ENCODE measurements around the gene EPHA8.

The EPHA8 gene

DNA sequence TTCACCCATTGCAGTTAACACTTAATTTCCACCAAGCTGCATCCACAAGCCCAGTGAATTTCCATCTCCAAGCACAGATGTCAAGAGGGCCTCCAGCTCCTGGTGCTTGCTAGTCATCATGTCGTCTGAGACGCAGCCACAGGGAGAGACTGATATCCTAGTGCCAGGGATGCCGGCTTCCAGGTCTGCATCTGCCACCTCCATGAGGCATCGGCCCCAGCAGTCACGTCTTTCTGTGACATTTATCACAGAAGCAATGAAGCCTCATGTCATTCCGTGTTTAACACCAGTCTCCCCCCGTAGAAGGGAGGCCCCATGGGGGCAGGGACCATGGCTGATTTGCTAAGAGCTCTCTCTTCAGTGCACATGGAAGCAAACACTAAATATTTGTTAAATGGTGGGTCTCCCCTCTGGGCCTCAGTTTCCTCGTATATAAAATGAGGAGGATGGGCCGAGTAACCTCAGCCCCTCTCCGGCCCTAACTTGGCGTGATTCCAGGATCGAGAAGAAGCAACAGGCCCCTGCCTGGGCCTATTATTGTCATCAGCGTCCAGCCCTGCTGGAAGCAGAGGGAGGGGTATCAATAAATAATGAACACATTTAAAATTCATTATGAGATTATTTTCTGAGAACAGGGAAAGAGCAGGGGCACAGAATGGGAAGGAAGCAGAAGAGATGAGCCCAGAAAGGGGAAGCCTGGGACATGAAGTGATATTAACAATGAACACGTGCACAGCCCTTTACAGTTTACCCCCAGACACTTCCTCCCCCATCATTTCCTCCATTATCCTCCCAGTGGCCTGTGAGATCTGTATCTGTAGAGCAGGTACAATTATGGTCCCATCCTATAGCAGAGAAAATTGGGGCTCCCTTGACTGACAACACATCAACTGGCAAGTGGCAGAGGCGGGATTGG, 88.9 kb downstream of the EPHA8 start:
- H3K27ac ChIP-seq (ENCODE audit: low read depth, low read length) = no peak overlapping the region
- no peaks in the 10 kb centered on the region for H3K36me3 ChIP-seq (ENCODE audit: control insufficient read depth, insufficient read depth, low read length)

DNA sequence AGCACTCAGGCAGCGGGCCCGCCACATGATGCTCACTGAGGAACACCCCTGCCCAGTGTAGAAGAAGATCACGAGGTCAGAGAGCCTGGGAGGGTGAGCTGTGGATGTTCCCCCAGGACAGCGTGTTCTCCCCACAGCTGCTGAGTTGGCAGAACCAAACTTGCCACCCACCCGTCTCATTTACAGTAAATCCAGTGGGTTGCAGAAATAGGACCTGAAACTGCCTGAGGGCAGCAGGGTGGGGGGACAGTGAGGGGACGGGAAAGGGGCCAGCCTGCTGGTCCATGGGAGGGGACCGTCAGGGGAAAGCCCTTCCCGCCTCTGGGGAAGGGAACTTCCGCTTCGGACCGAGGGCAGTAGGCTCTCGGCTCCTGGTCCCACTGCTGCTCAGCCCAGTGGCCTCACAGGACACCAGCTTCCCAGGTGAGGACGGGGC, 89.6 kb downstream of the EPHA8 start, which contains the start of gene C1QB:
Gene C1QB (plus strand): TSS at position 356 of the 436 bp plus-strand sequence. CDS start 6,227 bp downstream, outside the sequence.
- Histone ChIP-seq H3K36me3 (ENCODE audit: control insufficient read depth, insufficient read depth, low read length) (no peaks in the 10 kb centered on the region), H3K9me3 (ENCODE audit: control insufficient read depth, insufficient read depth, low read depth, low read length) (no peaks in the 10 kb centered on the region), H3K9ac (ENCODE audit: low read length) (no peak within 1 kb of the TSS), H3K4me3 (ENCODE audit: low read depth, low read length) (no peak within 1 kb of the TSS), H3K27ac (ENCODE audit: low read depth, low read length) (no peak within 1 kb of the TSS), H3K4me1 (ENCODE audit: control insufficient read depth, insufficient read depth, low read length) (no peaks in the 10 kb centered on the region), H3K27me3 (ENCODE audit: control insufficient read depth, insufficient read depth, low read length) (peaks cover 5% of the 10 kb centered on the region; the same call in 1 of the 2 replicates)

More for the DNA sequence above, 88.9 kb downstream of the EPHA8 start:
- Histone ChIP-seq H3K27me3 (ENCODE audit: control insufficient read depth, insufficient read depth, low read length) (peaks cover 5% of the 10 kb centered on the region; the same call in 1 of the 2 replicates), H3K4me1 (ENCODE audit: control insufficient read depth, insufficient read depth, low read length) (no peaks in the 10 kb centered on the region), H3K9me3 (ENCODE audit: control insufficient read depth, insufficient read depth, low read depth, low read length) (no peaks in the 10 kb centered on the region), H3K9ac (ENCODE audit: low read length) (no peak overlapping the region), H3K4me3 (ENCODE audit: low read depth, low read length) (no peak overlapping the region)

All from HUES6 (cell line).